Measurements from ENCODE around the gene IRF4.
"Not testable (repeated sequence)": the region's sequence is repeated elsewhere in the genome, so short reads cannot be mapped to it uniquely, and the experiment has no call there.

The IRF4 gene

DNA sequence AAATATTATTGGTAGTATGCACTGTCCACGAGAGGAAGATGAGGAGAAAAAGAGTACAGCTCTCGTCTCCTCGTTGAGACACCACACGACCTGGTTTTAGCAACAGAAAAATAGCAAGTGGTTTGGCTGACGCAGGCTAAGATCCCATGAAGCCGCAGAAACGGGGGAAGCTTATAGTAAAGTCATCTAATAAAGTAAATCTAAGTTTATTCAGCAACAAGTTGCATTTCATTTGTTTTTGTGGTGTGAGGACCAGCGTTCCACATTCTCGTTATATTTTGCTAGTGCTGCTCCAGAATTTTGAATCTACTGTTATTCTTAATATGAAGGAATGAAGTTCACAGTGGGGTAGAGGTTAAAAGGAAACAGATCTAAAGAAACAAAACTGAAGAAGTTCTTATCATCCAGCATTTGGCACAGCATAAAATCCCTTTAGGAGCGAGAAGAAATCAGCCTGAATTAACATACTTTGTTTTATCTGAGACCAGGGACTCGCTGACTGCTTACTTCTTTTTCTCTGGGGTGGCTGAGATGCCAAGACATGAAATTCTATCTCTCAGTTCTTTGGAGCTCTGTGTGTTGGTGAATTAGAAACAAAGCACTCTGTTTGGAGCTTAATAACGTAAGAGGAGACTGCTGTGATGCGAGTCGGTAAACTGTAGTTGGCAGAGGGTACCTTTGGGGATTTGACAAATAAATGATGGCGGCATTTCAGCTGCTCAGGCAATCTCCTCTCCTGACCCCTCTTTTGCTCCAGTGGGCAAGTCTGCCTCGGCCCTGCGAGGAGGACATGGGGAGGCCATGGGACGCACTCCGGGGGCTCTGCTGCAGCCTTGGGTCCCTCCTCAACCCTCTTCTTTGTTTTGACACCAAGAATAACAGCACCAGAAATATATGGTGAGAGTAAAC is 24.9 kb upstream of the IRF4 start:
- H3K4me3 ChIP-seq (ENCODE audit: low read depth, low read length): no peak overlapping the region
- in situ Hi-C loops (cut with HindIII; ENCODE audit: low sequenced_read_pairs): no loop called here
- DNase-seq (ENCODE audit: low read depth, low spot score): no peak
- TF ChIP-seq, protein P1, sequence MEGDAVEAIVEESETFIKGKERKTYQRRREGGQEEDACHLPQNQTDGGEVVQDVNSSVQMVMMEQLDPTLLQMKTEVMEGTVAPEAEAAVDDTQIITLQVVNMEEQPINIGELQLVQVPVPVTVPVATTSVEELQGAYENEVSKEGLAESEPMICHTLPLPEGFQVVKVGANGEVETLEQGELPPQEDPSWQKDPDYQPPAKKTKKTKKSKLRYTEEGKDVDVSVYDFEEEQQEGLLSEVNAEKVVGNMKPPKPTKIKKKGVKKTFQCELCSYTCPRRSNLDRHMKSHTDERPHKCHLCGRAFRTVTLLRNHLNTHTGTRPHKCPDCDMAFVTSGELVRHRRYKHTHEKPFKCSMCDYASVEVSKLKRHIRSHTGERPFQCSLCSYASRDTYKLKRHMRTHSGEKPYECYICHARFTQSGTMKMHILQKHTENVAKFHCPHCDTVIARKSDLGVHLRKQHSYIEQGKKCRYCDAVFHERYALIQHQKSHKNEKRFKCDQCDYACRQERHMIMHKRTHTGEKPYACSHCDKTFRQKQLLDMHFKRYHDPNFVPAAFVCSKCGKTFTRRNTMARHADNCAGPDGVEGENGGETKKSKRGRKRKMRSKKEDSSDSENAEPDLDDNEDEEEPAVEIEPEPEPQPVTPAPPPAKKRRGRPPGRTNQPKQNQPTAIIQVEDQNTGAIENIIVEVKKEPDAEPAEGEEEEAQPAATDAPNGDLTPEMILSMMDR (IDR thresholded peaks at IDR 0.05; ENCODE audit: low read depth, low read length): no peak

DNA sequence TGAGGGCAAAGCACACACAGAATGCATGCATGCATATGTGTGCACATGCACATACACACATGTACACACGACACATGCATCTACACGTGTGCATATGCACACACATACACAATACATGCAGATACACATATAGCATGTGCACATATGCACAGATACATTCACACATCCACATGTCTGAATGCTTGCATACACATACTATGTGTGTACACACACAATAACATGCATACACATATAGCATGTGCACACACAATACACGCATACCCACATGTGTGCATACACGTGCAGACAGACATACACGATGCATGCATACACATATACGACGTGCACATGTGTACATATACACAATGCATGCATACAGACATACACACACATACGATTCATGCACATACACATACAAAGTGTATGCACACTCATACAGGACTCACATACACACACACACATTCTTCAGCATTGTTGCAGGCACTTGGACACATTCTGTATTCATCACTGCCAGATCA is 24.2 kb upstream of the IRF4 start:
- in situ Hi-C loops (cut with HindIII; ENCODE audit: low sequenced_read_pairs): no loop called here
- no peak overlapping the region for H3K4me3 ChIP-seq (ENCODE audit: low read depth, low read length)
- TF ChIP-seq, protein P1 (IDR thresholded peaks at IDR 0.05; ENCODE audit: low read depth, low read length): no peak
- DNase-seq (ENCODE audit: low read depth, low spot score): no peak

DNA sequence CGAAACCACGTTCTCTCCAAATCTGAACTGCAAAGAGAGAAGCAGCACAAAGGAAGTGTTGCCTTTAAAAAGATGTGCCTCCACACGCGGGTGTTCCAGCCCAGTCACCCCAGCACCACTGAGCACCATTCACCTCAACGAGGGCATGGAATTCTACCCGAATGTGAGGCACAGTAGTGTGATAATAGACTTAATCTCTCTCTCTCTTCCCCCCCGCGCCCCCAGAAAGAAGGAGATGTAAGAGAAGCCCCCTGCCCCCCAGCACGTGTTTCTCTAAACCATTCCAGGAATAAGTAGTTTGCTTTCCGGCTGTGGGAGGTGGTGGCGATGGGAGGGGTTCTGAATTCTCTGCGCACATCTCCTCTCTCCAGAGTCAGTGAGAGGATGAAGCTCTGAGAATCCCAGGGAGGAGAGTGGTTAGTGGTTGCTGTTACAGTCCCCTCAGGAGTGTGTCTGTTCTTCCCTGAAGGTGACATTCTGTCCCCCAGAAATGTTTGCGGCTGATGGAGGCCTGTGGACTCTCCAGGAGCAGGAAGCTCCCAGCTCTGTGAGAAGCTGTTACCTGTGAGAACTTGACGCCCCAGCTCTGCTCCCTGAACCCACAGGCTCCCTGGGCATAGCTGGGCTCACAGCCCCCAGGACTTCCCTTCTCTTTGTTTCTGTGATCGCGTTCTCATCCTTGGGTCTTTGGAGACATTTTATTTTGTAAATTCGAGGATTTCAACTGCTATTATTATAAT is 23.5 kb upstream of the IRF4 start:
- in situ Hi-C loops (cut with HindIII; ENCODE audit: low sequenced_read_pairs): no loop called here
- no peak for DNase-seq (ENCODE audit: low read depth, low spot score)
- TF ChIP-seq, protein P1 (IDR thresholded peaks at IDR 0.05; ENCODE audit: low read depth, low read length): no peak
- H3K4me3 ChIP-seq (ENCODE audit: low read depth, low read length): no peak overlapping the region

DNA sequence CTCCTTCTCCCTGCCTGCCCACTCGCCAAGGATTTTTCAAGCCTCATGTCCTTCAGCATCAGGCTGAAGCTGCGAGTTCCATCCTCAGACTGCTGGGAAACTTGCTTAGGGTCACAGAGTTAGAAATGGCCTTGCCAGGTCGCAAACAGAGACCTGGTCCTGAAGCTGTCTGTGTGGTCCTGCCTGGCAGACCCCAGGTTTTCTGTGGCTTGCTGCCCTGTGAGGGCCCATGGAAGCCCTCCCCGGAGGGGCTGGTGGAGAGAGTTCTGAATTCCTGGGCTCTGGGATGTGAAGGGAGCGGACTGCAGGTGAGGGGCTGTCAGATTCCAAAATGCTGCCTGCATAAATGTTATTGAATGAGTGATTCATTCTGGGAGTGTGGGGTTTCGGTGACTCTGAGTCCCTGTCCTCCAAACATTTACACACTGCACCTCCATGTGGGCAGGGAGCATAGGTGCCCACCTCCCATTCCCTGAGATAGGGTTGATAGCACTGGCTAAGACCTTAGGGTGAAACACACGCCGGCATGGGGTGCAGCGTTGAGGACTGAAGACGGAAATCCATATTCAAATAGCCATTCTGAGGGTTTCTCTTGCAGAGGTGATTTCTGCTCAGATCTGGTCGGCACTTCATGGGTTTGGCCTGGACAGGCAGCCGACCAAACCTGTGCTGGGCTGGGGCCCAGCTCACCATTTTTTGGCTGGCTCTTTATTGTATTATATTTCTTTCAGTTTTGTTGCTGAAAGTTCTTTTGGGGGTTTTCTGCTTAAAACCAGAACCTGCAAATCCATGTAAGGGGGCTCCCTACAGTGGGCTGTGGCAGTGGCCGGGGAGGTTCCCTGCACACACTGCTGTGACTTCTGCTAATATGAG is 21.8 kb upstream of the IRF4 start:
- in situ Hi-C loops (cut with HindIII; ENCODE audit: low sequenced_read_pairs): no loop called here
- H3K4me3 ChIP-seq (ENCODE audit: low read depth, low read length): no peak overlapping the region
- TF ChIP-seq, protein P1 (IDR thresholded peaks at IDR 0.05; ENCODE audit: low read depth, low read length): no peak
- DNase-seq (ENCODE audit: low read depth, low spot score): no peak

DNA sequence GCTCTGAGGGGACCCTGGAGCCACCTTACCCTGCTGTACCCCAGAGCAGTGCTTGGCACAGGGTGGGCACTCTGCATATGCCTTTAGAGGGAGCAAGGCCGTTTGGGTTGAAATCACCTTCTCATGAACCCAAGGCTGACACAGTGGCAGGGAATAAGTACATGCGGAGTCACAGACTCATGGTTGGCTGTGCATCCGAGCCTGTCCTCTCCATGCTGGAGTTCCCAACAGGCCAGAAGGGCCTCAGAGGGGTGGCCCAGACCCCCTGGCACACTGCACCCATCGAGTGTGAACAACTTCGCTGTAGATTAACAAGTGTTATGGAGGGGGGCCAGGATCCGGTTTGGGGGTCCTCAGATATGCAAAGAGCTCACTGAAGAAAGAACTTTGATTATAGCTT is 21.0 kb upstream of the IRF4 start:
- TF ChIP-seq, protein P1 (IDR thresholded peaks at IDR 0.05; ENCODE audit: low read depth, low read length): no peak
- DNase-seq (ENCODE audit: low read depth, low spot score): no peak
- no peak overlapping the region for H3K4me3 ChIP-seq (ENCODE audit: low read depth, low read length)
- in situ Hi-C loops (cut with HindIII; ENCODE audit: low sequenced_read_pairs): no loop called here

DNA sequence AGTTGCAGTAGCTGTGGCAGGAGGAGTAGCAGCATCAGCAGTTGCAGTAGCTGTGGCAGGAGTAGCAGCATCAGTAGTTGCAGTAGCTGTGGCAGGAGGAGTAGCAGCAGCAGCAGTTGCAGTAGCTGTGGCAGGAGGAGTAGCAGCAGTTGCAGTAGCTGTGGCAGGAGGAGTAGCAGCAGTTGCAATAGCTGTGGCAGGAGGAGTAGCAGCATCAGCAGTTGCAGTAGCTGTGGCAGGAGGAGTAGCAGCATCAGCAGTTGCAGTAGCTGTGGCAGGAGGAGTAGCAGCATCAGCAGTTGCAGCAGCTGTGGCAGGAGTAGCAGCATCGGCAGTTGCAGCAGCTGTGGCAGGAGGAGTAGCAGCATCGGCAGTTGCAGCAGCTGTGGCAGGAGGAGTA is 19.7 kb upstream of the IRF4 start:
- DNase-seq (ENCODE audit: low read depth, low spot score); H3K4me3 ChIP-seq (ENCODE audit: low read depth, low read length); in situ Hi-C loops (cut with HindIII; ENCODE audit: low sequenced_read_pairs): not testable (repeated sequence)

Data from astrocyte of the spinal cord (primary cell).